ENCODE measurements around the gene KLF6. TPM values are rescaled to one million over a fixed set of nuclear protein-coding genes. Genes with fewer than 3 reads are reported as not detected.

The KLF6 gene
- total RNA-seq, 4 donors from 2014 or later = 185 to 404 (median 276) TPM

GRCh38 chr10:3729397-3729976 lies 55.5 kb downstream of the KLF6 start:
- ATAC-seq (ENCODE audit: low FRiP score) (no peak), DNase-seq (ENCODE audit: low spot score) (no peak)
- no peak for TF ChIP-seq CTCF (IDR thresholded peaks at IDR 0.05)

- TF ChIP-seq CTCF (IDR thresholded peaks at IDR 0.05) = no peak
- ATAC-seq (ENCODE audit: low FRiP score) (no peak), DNase-seq (ENCODE audit: low spot score) (no peak)
Measured at GRCh38 chr10:3728563-3728962, 56.4 kb downstream of the KLF6 start.

- ATAC-seq (ENCODE audit: low FRiP score) (no peak), DNase-seq (ENCODE audit: low spot score) (no peak)
- no peak for TF ChIP-seq CTCF (IDR thresholded peaks at IDR 0.05)
Measured at GRCh38 chr10:3727268-3727667, 57.7 kb downstream of the KLF6 start.
